ENCODE data around the gene TBC1D1. TPM values are rescaled to one million over a fixed set of nuclear protein-coding genes. Genes with fewer than 3 reads are reported as not detected.
A peak's percentile ranks its signal among the peaks of the same experiment; 100 is the strongest.

TBC1D1 gene
- total and polyA plus RNA-seq, 2 experiments from 2014 or later = 53.9 to 151 TPM

- no peak overlapping the region for H3K4me3 ChIP-seq
- DNase-seq (ENCODE audit: low spot score) (no peak), ATAC-seq (peak; percentile 59)
- H3K27ac Mint-ChIP-seq = no peak overlapping the region
- H3F3A ChIP-seq (replicated peaks; ENCODE audit: low read depth) = no peaks in the 10 kb centered on the region
- no peaks in the 10 kb centered on the region for H3K36me3 ChIP-seq (ENCODE audit: insufficient read depth)
- TF ChIP-seq, protein P1, sequence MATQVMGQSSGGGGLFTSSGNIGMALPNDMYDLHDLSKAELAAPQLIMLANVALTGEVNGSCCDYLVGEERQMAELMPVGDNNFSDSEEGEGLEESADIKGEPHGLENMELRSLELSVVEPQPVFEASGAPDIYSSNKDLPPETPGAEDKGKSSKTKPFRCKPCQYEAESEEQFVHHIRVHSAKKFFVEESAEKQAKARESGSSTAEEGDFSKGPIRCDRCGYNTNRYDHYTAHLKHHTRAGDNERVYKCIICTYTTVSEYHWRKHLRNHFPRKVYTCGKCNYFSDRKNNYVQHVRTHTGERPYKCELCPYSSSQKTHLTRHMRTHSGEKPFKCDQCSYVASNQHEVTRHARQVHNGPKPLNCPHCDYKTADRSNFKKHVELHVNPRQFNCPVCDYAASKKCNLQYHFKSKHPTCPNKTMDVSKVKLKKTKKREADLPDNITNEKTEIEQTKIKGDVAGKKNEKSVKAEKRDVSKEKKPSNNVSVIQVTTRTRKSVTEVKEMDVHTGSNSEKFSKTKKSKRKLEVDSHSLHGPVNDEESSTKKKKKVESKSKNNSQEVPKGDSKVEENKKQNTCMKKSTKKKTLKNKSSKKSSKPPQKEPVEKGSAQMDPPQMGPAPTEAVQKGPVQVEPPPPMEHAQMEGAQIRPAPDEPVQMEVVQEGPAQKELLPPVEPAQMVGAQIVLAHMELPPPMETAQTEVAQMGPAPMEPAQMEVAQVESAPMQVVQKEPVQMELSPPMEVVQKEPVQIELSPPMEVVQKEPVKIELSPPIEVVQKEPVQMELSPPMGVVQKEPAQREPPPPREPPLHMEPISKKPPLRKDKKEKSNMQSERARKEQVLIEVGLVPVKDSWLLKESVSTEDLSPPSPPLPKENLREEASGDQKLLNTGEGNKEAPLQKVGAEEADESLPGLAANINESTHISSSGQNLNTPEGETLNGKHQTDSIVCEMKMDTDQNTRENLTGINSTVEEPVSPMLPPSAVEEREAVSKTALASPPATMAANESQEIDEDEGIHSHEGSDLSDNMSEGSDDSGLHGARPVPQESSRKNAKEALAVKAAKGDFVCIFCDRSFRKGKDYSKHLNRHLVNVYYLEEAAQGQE (IDR thresholded peaks at IDR 0.05; ENCODE audit: unreplicated experiment) = no peak
- TF ChIP-seq STAT1 (IDR thresholded peaks at IDR 0.05; ENCODE audit: unreplicated experiment) = no peak
- TF ChIP-seq, protein P2, sequence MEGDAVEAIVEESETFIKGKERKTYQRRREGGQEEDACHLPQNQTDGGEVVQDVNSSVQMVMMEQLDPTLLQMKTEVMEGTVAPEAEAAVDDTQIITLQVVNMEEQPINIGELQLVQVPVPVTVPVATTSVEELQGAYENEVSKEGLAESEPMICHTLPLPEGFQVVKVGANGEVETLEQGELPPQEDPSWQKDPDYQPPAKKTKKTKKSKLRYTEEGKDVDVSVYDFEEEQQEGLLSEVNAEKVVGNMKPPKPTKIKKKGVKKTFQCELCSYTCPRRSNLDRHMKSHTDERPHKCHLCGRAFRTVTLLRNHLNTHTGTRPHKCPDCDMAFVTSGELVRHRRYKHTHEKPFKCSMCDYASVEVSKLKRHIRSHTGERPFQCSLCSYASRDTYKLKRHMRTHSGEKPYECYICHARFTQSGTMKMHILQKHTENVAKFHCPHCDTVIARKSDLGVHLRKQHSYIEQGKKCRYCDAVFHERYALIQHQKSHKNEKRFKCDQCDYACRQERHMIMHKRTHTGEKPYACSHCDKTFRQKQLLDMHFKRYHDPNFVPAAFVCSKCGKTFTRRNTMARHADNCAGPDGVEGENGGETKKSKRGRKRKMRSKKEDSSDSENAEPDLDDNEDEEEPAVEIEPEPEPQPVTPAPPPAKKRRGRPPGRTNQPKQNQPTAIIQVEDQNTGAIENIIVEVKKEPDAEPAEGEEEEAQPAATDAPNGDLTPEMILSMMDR (conservative IDR thresholded peaks at IDR 0.05; ENCODE audit: low read depth in 2 of 2) = no peak
- TF ChIP-seq CREB1 (CRISPR knock-in tag; IDR thresholded peaks at IDR 0.05; ENCODE audit: low read depth) = no peak
- no peak for TF ChIP-seq EZH2phosphoT487 (IDR thresholded peaks at IDR 0.05; ENCODE audit: unreplicated experiment)
- TF ChIP-seq, protein P3, sequence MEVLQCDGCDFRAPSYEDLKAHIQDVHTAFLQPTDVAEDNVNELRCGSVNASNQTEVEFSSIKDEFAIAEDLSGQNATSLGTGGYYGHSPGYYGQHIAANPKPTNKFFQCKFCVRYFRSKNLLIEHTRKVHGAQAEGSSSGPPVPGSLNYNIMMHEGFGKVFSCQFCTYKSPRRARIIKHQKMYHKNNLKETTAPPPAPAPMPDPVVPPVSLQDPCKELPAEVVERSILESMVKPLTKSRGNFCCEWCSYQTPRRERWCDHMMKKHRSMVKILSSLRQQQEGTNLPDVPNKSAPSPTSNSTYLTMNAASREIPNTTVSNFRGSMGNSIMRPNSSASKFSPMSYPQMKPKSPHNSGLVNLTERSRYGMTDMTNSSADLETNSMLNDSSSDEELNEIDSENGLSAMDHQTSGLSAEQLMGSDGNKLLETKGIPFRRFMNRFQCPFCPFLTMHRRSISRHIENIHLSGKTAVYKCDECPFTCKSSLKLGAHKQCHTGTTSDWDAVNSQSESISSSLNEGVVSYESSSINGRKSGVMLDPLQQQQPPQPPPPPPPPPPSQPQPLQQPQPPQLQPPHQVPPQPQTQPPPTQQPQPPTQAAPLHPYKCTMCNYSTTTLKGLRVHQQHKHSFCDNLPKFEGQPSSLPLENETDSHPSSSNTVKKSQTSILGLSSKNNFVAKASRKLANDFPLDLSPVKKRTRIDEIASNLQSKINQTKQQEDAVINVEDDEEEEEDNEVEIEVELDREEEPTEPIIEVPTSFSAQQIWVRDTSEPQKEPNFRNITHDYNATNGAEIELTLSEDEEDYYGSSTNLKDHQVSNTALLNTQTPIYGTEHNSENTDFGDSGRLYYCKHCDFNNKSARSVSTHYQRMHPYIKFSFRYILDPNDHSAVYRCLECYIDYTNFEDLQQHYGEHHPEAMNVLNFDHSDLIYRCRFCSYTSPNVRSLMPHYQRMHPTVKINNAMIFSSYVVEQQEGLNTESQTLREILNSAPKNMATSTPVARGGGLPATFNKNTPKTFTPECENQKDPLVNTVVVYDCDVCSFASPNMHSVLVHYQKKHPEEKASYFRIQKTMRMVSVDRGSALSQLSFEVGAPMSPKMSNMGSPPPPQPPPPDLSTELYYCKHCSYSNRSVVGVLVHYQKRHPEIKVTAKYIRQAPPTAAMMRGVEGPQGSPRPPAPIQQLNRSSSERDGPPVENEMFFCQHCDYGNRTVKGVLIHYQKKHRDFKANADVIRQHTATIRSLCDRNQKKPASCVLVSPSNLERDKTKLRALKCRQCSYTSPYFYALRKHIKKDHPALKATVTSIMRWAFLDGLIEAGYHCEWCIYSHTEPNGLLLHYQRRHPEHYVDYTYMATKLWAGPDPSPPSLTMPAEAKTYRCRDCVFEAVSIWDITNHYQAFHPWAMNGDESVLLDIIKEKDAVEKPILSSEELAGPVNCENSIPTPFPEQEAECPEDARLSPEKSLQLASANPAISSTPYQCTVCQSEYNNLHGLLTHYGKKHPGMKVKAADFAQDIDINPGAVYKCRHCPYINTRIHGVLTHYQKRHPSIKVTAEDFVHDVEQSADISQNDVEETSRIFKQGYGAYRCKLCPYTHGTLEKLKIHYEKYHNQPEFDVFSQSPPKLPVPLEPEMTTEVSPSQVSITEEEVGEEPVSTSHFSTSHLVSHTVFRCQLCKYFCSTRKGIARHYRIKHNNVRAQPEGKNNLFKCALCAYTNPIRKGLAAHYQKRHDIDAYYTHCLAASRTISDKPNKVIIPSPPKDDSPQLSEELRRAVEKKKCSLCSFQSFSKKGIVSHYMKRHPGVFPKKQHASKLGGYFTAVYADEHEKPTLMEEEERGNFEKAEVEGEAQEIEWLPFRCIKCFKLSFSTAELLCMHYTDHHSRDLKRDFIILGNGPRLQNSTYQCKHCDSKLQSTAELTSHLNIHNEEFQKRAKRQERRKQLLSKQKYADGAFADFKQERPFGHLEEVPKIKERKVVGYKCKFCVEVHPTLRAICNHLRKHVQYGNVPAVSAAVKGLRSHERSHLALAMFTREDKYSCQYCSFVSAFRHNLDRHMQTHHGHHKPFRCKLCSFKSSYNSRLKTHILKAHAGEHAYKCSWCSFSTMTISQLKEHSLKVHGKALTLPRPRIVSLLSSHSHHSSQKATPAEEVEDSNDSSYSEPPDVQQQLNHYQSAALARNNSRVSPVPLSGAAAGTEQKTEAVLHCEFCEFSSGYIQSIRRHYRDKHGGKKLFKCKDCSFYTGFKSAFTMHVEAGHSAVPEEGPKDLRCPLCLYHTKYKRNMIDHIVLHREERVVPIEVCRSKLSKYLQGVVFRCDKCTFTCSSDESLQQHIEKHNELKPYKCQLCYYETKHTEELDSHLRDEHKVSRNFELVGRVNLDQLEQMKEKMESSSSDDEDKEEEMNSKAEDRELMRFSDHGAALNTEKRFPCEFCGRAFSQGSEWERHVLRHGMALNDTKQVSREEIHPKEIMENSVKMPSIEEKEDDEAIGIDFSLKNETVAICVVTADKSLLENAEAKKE (CRISPR knock-in tag; IDR thresholded peaks at IDR 0.05) = no peak
- TF ChIP-seq ETS1 (IDR thresholded peaks at IDR 0.05) = no peak
- no peak for TF ChIP-seq POLR2AphosphoS5 (IDR thresholded peaks at IDR 0.05; ENCODE audit: low read depth)
- TF ChIP-seq NANOG (IDR thresholded peaks at IDR 0.05; ENCODE audit: borderline replicate concordance) = no peak
- no peak for TF ChIP-seq ZNF331 (CRISPR knock-in tag; IDR thresholded peaks at IDR 0.05; ENCODE audit: low read depth)
- H3K27me3 ChIP-seq (ENCODE audit: insufficient read depth) = no peaks in the 10 kb centered on the region
- peaks cover 11% of the 10 kb centered on the region; the same call in 2 of the 3 replicates for H3K4me1 Mint-ChIP-seq
- H4K20me1 ChIP-seq (replicated peaks; ENCODE audit: insufficient read depth) = no peaks in the 10 kb centered on the region; the same call in 1 of the 2 replicates
- no peak overlapping the region for H3K4me3 Mint-ChIP-seq
- no peaks in the 10 kb centered on the region; the same call in 1 of the 2 replicates for H3K4me1 ChIP-seq (ENCODE audit: insufficient read depth)
- H3K9me2 ChIP-seq (ENCODE audit: insufficient read depth) = no peaks in the 10 kb centered on the region
- H3K27me3 Mint-ChIP-seq (ENCODE audit: insufficient read depth, low read depth, poor library complexity) = peaks cover 3% of the 10 kb centered on the region
- no peak overlapping the region for H2AFZ ChIP-seq
- H3K4me2 ChIP-seq = no peak overlapping the region
- no peak overlapping the region for H3K27ac ChIP-seq (ENCODE audit: low read depth)
- H3K79me2 ChIP-seq (replicated peaks; ENCODE audit: insufficient read depth) = no peaks in the 10 kb centered on the region
- peaks cover 13% of the 10 kb centered on the region; the same call in 1 of the 3 replicates for H3K36me3 Mint-ChIP-seq (ENCODE audit: low read depth)
- no peaks in the 10 kb centered on the region for H3K9me3 Mint-ChIP-seq
Measured at GRCh38 chr4:38062776-38063097, 171.9 kb downstream of the TBC1D1 start.

Data from GM23338 (cell line).